SU-DHL-6 (cell line): ENCODE results near the gene TRAK2.

Experiments
- H2AFZ ChIP-seq: fragments of 200-600 bp; sonication (generic); 2 replicates; pipeline ENCODE4 v1.6.1; 2014; ENCODE audit warnings: low read depth, mild to moderate bottlenecking, moderate library complexity, mixed read lengths, antibody characterized with exemption, low read length; ENCODE audit not compliant: severe bottlenecking
- H3F3A ChIP-seq: fragments of 200-600 bp; shearing (Covaris generic); 2 replicates; pipeline ENCODE4 v1.6.0; 2016; ENCODE audit warnings: antibody characterized with exemption, mild to moderate bottlenecking; ENCODE audit not compliant: insufficient read depth
- H3K27ac ChIP-seq: fragments of 200-600 bp; sonication (generic); 2 replicates; pipeline ENCODE4 v1.5.1; 2016; ENCODE audit warnings: low read depth, mild to moderate bottlenecking, low read length, moderate library complexity, mixed read lengths
- H3K27me3 ChIP-seq: fragments of 200-600 bp; sonication (generic), shearing (Covaris generic); 2 replicates; pipeline ENCODE4 v1.6.0; 2014; ENCODE audit warnings: mild to moderate bottlenecking, low read length
- H3K36me3 ChIP-seq: fragments of 200-600 bp; sonication (generic); 2 replicates; pipeline ENCODE4 v1.6.1; 2014; ENCODE audit warnings: mild to moderate bottlenecking, low read length, mixed read lengths
- H3K4me2 ChIP-seq: fragments of 300-600, 200-600 bp; shearing (Covaris generic), sonication (generic); 2 replicates; pipeline ENCODE4 v1.6.0; 2014; ENCODE audit warnings: low read length, low read depth, mild to moderate bottlenecking; ENCODE audit not compliant: poor library complexity, severe bottlenecking
- H3K4me3 ChIP-seq: fragments of 200-600 bp; sonication (generic); 2 replicates; pipeline ENCODE4 v1.5.1; 2014; ENCODE audit warnings: antibody characterized with exemption, low read length, mild to moderate bottlenecking, mixed read lengths; ENCODE audit not compliant: insufficient read depth, poor library complexity, severe bottlenecking
- H3K79me2 ChIP-seq: fragments of 200-600 bp; sonication (generic); 2 replicates; pipeline ENCODE4 v1.6.1; 2014; ENCODE audit warnings: mild to moderate bottlenecking, low read length, moderate library complexity; ENCODE audit not compliant: insufficient read depth
- H3K9ac ChIP-seq: fragments of 200-600 bp; sonication (generic); 2 replicates; pipeline ENCODE4 v1.7.0; 2014; ENCODE audit warnings: mild to moderate bottlenecking, low read length
- H3K9me2 ChIP-seq: fragments of 200-600 bp; sonication (generic); replicated peaks from 2 replicates; pipeline ENCODE4 v1.6.1; 2014; ENCODE audit warnings: low read length; ENCODE audit not compliant: insufficient read depth
- H3K9me3 ChIP-seq: fragments of 200-600 bp; sonication (generic); 2 replicates; pipeline ENCODE4 v1.6.1; 2014; ENCODE audit warnings: low read length, mixed read lengths; ENCODE audit not compliant: insufficient read depth
- H4K20me1 ChIP-seq: fragments of 200-600 bp; sonication (generic); 2 replicates; pipeline ENCODE4 v1.6.1; 2014; ENCODE audit warnings: low read depth, mild to moderate bottlenecking, antibody characterized with exemption, low read length, moderate library complexity, mixed read lengths
- CTCF ChIP-seq: fragments of 200-600 bp; sonication (generic); IDR thresholded peaks from one replicate; pipeline ENCODE4 v1.5.1; 2017; ENCODE audit warnings: antibody characterized with exemption, mild to moderate bottlenecking, low read length, moderate library complexity; ENCODE audit not compliant: insufficient read depth, poor library complexity, severe bottlenecking
- EZH2phosphoT487 ChIP-seq: fragments of 200-600 bp; sonication (generic), shearing (Covaris generic); conservative IDR thresholded peaks from 2 replicates; pipeline ENCODE4 v1.6.1; 2018; ENCODE audit warnings: mild to moderate bottlenecking, antibody characterized with exemption, low read length, moderate library complexity, mixed read lengths

Gene TRAK2

DNA sequence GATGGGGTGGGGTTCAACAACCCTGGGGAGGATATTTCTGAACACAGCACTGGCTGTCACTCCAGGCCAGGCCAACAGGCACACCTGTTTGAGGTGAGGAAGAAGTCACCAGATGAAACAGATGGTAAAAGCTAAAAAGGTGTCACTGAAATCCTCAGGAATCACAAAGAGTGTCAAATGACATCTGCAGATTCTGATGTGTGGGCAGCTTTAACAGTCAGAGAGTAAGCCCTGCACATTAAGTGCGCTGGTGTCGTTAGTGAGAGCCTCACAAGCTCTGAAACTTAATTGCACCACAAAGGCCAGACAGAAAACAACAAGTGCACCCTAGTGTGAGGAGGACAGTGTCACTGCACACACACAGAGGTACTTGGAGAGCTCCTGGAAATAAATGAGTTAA is 107.7 kb downstream of the TRAK2 start:
- no peak overlapping the region for H3K4me2 ChIP-seq
- no peaks in the 10 kb centered on the region for H3F3A ChIP-seq
- H3K27ac ChIP-seq, result no peak overlapping the region
- H3K4me3 ChIP-seq, result no peak overlapping the region
- H3K36me3 ChIP-seq, result no peaks in the 10 kb centered on the region
- H3K79me2 ChIP-seq, result no peaks in the 10 kb centered on the region
- no peak for TF ChIP-seq CTCF
- TF ChIP-seq EZH2phosphoT487, result no peak
- no peak overlapping the region for H3K9ac ChIP-seq
- no peak overlapping the region for H2AFZ ChIP-seq
- no peaks in the 10 kb centered on the region for H3K27me3 ChIP-seq
- no peaks in the 10 kb centered on the region for H4K20me1 ChIP-seq
- no peaks in the 10 kb centered on the region for H3K9me2 ChIP-seq
- H3K9me3 ChIP-seq, result no peaks in the 10 kb centered on the region

DNA sequence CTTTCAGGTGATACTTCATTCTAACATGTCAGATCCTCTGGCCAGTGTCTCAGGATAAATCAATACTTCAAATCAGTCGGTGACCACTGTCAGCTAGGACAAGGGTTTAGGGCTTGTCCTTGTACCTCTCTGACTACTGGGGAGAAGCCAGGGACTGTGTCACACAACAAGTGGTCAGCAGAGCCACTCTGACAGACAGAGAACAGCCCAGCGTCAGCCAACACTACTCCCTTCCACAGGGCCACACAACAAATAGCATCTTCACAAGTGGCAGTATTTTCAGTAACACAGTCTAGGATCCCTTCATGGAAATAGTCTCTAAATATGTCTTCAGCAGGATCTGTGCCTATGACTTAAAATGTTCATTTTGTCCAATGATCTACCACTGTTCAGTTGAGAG is 108.3 kb downstream of the TRAK2 start:
- Histone ChIP-seq H3K4me2 (no peak overlapping the region), H3K27me3 (no peaks in the 10 kb centered on the region), H3K79me2 (no peaks in the 10 kb centered on the region), H3K9ac (no peak overlapping the region), H2AFZ (no peak overlapping the region), H3K4me3 (no peak overlapping the region), H3K36me3 (no peaks in the 10 kb centered on the region), H3K9me2 (no peaks in the 10 kb centered on the region), H3K9me3 (no peaks in the 10 kb centered on the region), H4K20me1 (no peaks in the 10 kb centered on the region), H3F3A (no peaks in the 10 kb centered on the region), H3K27ac (no peak overlapping the region)
- TF ChIP-seq CTCF (no peak), EZH2phosphoT487 (no peak)

GRCh38 chr2:201329409-201329808 is 121.8 kb downstream of the TRAK2 start:
- H3K36me3 ChIP-seq, result no peaks in the 10 kb centered on the region
- no peak overlapping the region for H2AFZ ChIP-seq
- H3K79me2 ChIP-seq, result no peaks in the 10 kb centered on the region
- no peak overlapping the region for H3K4me2 ChIP-seq
- H3K4me3 ChIP-seq, result no peak overlapping the region
- 0 out of 2 replicates have a peak, but pooled peaks cover 4% of the 10 kb centered on the region for H3K9me3 ChIP-seq
- H3K9ac ChIP-seq, result no peak overlapping the region
- no peaks in the 10 kb centered on the region for H4K20me1 ChIP-seq
- no peak for TF ChIP-seq CTCF
- TF ChIP-seq EZH2phosphoT487, result no peak
- H3K9me2 ChIP-seq, result no peaks in the 10 kb centered on the region
- no peaks in the 10 kb centered on the region for H3K27me3 ChIP-seq
- no peak overlapping the region for H3K27ac ChIP-seq
- no peaks in the 10 kb centered on the region for H3F3A ChIP-seq
